Activated naive CD8-positive, alpha-beta T cell treated with anti-CD3 and anti-CD28 coated beads, Interleukin-2, amount 10 ng/mL, durations not matched to agents 7 days and 5 days (primary cell): ENCODE results near the gene IL10. TPM values are rescaled to one million over a fixed set of nuclear protein-coding genes. Genes with fewer than 3 reads are reported as not detected.

Experiments used
- ATAC-seq: fragments of 150-1000 bp; cut with Tn5 transposase; one replicate; pipeline ENCODE4 v1.10.0; 2021; ENCODE audit warnings: low read depth, moderate library complexity
- POLR2A ChIA-PET: fragments of 350-600 bp; sonication (Branson Sonifier 250); formaldehyde crosslinking; loops from one replicate; lab custom pipeline; 2021; ENCODE audit warnings: antibody characterized with exemption; lab: Charles Lee
- DNase-seq: peaks from one replicate; pipeline ENCODE4 v3.0.0; 2021
- H3K27ac Mint-ChIP-seq: one replicate; pipeline ENCODE4 v1.8.0; 2022; ENCODE audit warnings: mild to moderate bottlenecking, mixed read lengths
- H3K27me3 Mint-ChIP-seq: one replicate; pipeline ENCODE4 v1.8.0; 2022; ENCODE audit warnings: mild to moderate bottlenecking, moderate library complexity, mixed read lengths
- H3K36me3 Mint-ChIP-seq: one replicate; pipeline ENCODE4 v1.8.0; 2021; ENCODE audit warnings: mild to moderate bottlenecking, mixed read lengths
- H3K4me1 Mint-ChIP-seq: one replicate; pipeline ENCODE4 v1.8.0; 2021; ENCODE audit warnings: mixed read lengths
- H3K4me3 Mint-ChIP-seq: one replicate; pipeline ENCODE4 v1.8.0; 2022; ENCODE audit warnings: mild to moderate bottlenecking, moderate library complexity, mixed read lengths
- H3K9me3 Mint-ChIP-seq: one replicate; pipeline ENCODE4 v1.8.0; 2021; ENCODE audit warnings: mixed read lengths
- total RNA-seq, 2 experiments: library from RNA; stranded (reverse); gene quantifications; one replicate each; pipeline ENCODE4 v1.2.3, GENCODE V29; 2021

IL10 gene
- under 1 TPM in 1 of 2 experiments, not detected in 1; 0.17 TPM for total RNA-seq

GRCh38 chr1:206772243-206772937, at the start of gene IL10:
Gene IL10, minus strand, starts transcription at chr1:206772494. Its CDS starts 59 bp downstream, at chr1:206772435.
- Mint-ChIP-seq H3K27me3 (peaks cover 45% of the 10 kb centered on the region), H3K36me3 (no peaks in the 10 kb centered on the region), H3K27ac (no peak within 1 kb of the TSS), H3K4me1 (peaks cover 59% of the 10 kb centered on the region), H3K9me3 (no peaks in the 10 kb centered on the region), H3K4me3 (no peak within 1 kb of the TSS)
- POLR2A ChIA-PET = interaction anchor here (3.7 kb wide), 1 partner anchor 9 kb away, joined by 16 read pairs; no protein-coding TSS in a partner anchor
- ATAC-seq (no peak), DNase-seq (no peak)

- H3K4me1 Mint-ChIP-seq = peaks cover 22% of the 10 kb centered on the region
- no peaks in the 10 kb centered on the region for H3K9me3 Mint-ChIP-seq
- H3K4me3 Mint-ChIP-seq = no peak overlapping the region
- no peak for ATAC-seq
- POLR2A ChIA-PET = no interaction called here
- H3K36me3 Mint-ChIP-seq = no peaks in the 10 kb centered on the region
- DNase-seq = no peak
- H3K27ac Mint-ChIP-seq = no peak overlapping the region
- H3K27me3 Mint-ChIP-seq = no peaks in the 10 kb centered on the region
Measured at GRCh38 chr1:206821493-206821892, 49.2 kb upstream of the IL10 start.

- Mint-ChIP-seq H3K36me3 (peaks cover 22% of the 10 kb centered on the region), H3K27me3 (no peaks in the 10 kb centered on the region), H3K9me3 (peaks cover 10% of the 10 kb centered on the region), H3K4me3 (peak overlapping the region; percentile 56), H3K4me1 (peaks cover 27% of the 10 kb centered on the region), H3K27ac (peak overlapping the region; percentile 92)
- no peak for DNase-seq
- peak; percentile 88 for ATAC-seq
- POLR2A ChIA-PET = interaction anchor here (0.6 to 1.6 kb wide), 4 partner anchors 11 to 149 kb away, joined by 3 to 7 read pairs (median 4); no protein-coding TSS in a partner anchor
Measured at GRCh38 chr1:206816390-206817287, 44.3 kb upstream of the IL10 start.

GRCh38 chr1:206814716-206815341, 42.5 kb upstream of the IL10 start:
- Mint-ChIP-seq H3K9me3 (peaks cover 10% of the 10 kb centered on the region), H3K27ac (peak overlapping the region; percentile 5), H3K4me3 (no peak overlapping the region), H3K4me1 (peaks cover 25% of the 10 kb centered on the region), H3K27me3 (no peaks in the 10 kb centered on the region), H3K36me3 (peaks cover 23% of the 10 kb centered on the region)
- POLR2A ChIA-PET = no interaction called here
- DNase-seq (no peak), ATAC-seq (no peak)

- ATAC-seq = no peak
- POLR2A ChIA-PET = no interaction called here
- Mint-ChIP-seq H3K4me1 (peaks cover 34% of the 10 kb centered on the region), H3K36me3 (peaks cover 23% of the 10 kb centered on the region), H3K4me3 (no peak overlapping the region), H3K27ac (no peak overlapping the region), H3K27me3 (no peaks in the 10 kb centered on the region), H3K9me3 (peaks cover 10% of the 10 kb centered on the region)
- DNase-seq = no peak
Measured at GRCh38 chr1:206812471-206812870, 40.2 kb upstream of the IL10 start.

- H3K4me3 Mint-ChIP-seq = no peak overlapping the region
- H3K27me3 Mint-ChIP-seq = no peaks in the 10 kb centered on the region
- no peak overlapping the region for H3K27ac Mint-ChIP-seq
- ATAC-seq = peak; percentile 40
- H3K4me1 Mint-ChIP-seq = peaks cover 34% of the 10 kb centered on the region
- peaks cover 8% of the 10 kb centered on the region for H3K9me3 Mint-ChIP-seq
- DNase-seq = no peak
- peaks cover 19% of the 10 kb centered on the region for H3K36me3 Mint-ChIP-seq
- POLR2A ChIA-PET = interaction anchor here (1.7 kb wide), 1 partner anchor 100 kb away, joined by 5 read pairs; no protein-coding TSS in a partner anchor
Measured at GRCh38 chr1:206809504-206810084, 37.3 kb upstream of the IL10 start.

GRCh38 chr1:206808615-206809014, 36.3 kb upstream of the IL10 start:
- Mint-ChIP-seq H3K27me3 (no peaks in the 10 kb centered on the region), H3K27ac (peak overlapping the region; percentile 62), H3K9me3 (peaks cover 4% of the 10 kb centered on the region), H3K36me3 (peaks cover 15% of the 10 kb centered on the region), H3K4me1 (peaks cover 39% of the 10 kb centered on the region), H3K4me3 (no peak overlapping the region)
- DNase-seq (no peak), ATAC-seq (peak; percentile 87)
- POLR2A ChIA-PET = interaction anchor here (1.3 to 1.7 kb wide), 3 partner anchors 69 to 101 kb away, joined by 4 to 5 read pairs (median 4); no protein-coding TSS in a partner anchor

GRCh38 chr1:206805357-206805756, 33.1 kb upstream of the IL10 start:
- POLR2A ChIA-PET = interaction anchor here (0.8 to 1.5 kb wide), 5 partner anchors 12 to 66 kb away, joined by 3 to 8 read pairs (median 3); no protein-coding TSS in a partner anchor
- Mint-ChIP-seq H3K4me3 (peak overlapping the region; percentile 11), H3K27ac (no peak overlapping the region), H3K36me3 (no peaks in the 10 kb centered on the region), H3K4me1 (peaks cover 59% of the 10 kb centered on the region), H3K27me3 (peaks cover 9% of the 10 kb centered on the region), H3K9me3 (no peaks in the 10 kb centered on the region)
- DNase-seq (no peak), ATAC-seq (no peak)

GRCh38 chr1:206804156-206804737, 32.0 kb upstream of the IL10 start:
- no peaks in the 10 kb centered on the region for H3K9me3 Mint-ChIP-seq
- POLR2A ChIA-PET = interaction anchor here (0.8 to 2.2 kb wide), 6 partner anchors 35 to 118 kb away, joined by 3 to 14 read pairs (median 4); partner anchors contain the start of gene FCMR
- H3K27ac Mint-ChIP-seq = peak overlapping the region; percentile 82
- ATAC-seq (no peak), DNase-seq (no peak)
- H3K4me1 Mint-ChIP-seq = peaks cover 61% of the 10 kb centered on the region
- no peaks in the 10 kb centered on the region for H3K36me3 Mint-ChIP-seq
- peak overlapping the region; percentile 32 for H3K4me3 Mint-ChIP-seq
- H3K27me3 Mint-ChIP-seq = peaks cover 10% of the 10 kb centered on the region

GRCh38 chr1:206803221-206803730, 31.0 kb upstream of the IL10 start:
- Mint-ChIP-seq H3K9me3 (no peaks in the 10 kb centered on the region), H3K4me1 (peaks cover 53% of the 10 kb centered on the region), H3K4me3 (peak overlapping the region; percentile 32), H3K36me3 (no peaks in the 10 kb centered on the region), H3K27me3 (peaks cover 15% of the 10 kb centered on the region), H3K27ac (peak overlapping the region; percentile 82)
- DNase-seq = peak; percentile 59
- POLR2A ChIA-PET = interaction anchor here (0.6 to 2.2 kb wide), 5 partner anchors 12 to 106 kb away, joined by 3 to 14 read pairs (median 5); no protein-coding TSS in a partner anchor
- peak; percentile 96 for ATAC-seq

GRCh38 chr1:206802401-206802800, 30.1 kb upstream of the IL10 start:
- ATAC-seq (no peak), DNase-seq (no peak)
- peaks cover 15% of the 10 kb centered on the region for H3K27me3 Mint-ChIP-seq
- H3K27ac Mint-ChIP-seq = no peak overlapping the region
- H3K9me3 Mint-ChIP-seq = no peaks in the 10 kb centered on the region
- H3K4me3 Mint-ChIP-seq = no peak overlapping the region
- POLR2A ChIA-PET = interaction anchor here (0.7 to 2.2 kb wide), 3 partner anchors 34 to 108 kb away, joined by 3 to 14 read pairs (median 8); no protein-coding TSS in a partner anchor
- no peaks in the 10 kb centered on the region for H3K36me3 Mint-ChIP-seq
- peaks cover 58% of the 10 kb centered on the region for H3K4me1 Mint-ChIP-seq

- Mint-ChIP-seq H3K27ac (no peak overlapping the region), H3K36me3 (no peaks in the 10 kb centered on the region), H3K9me3 (no peaks in the 10 kb centered on the region), H3K4me1 (peaks cover 54% of the 10 kb centered on the region), H3K4me3 (no peak overlapping the region), H3K27me3 (peaks cover 15% of the 10 kb centered on the region)
- no peak for ATAC-seq
- no peak for DNase-seq
- POLR2A ChIA-PET = no interaction called here
Measured at GRCh38 chr1:206801467-206801866, 29.2 kb upstream of the IL10 start.
